AG04450 (cell line): ENCODE measurements around the gene NAGA. TPM values are rescaled to one million over a fixed set of nuclear protein-coding genes. Genes with fewer than 3 reads are reported as not detected.

ENCODE experiments used
- CTCF ChIA-PET: fragments of 300-600, 350-600 bp; formaldehyde crosslinking; extraction: SDS; loops from one replicate; lab custom pipeline; 2022; ENCODE audit warnings: antibody characterized with exemption, inconsistent platforms; lab: Charles Lee
- POLR2A ChIA-PET: fragments of 350-600 bp; formaldehyde crosslinking; extraction: SDS; loops from one replicate; lab custom pipeline; 2021; ENCODE audit warnings: antibody characterized with exemption, inconsistent platforms; lab: Yijun Ruan, JAX
- DNase-seq: peaks from one replicate; pipeline ENCODE4 v3.0.0-alpha.2; 2011; ENCODE audit warnings: low read depth, low spot score
- H3K27ac ChIP-seq: one replicate; pipeline ENCODE4 v1.5.1; 2012; ENCODE audit warnings: low read depth, low read length, control low read depth
- H3K27me3 ChIP-seq: one replicate; pipeline ENCODE4 v1.6.0; 2012; ENCODE audit warnings: low read length; ENCODE audit not compliant: control insufficient read depth, insufficient read depth
- H3K4me3 ChIP-seq: 2 replicates; pipeline ENCODE4 v1.5.1; 2011; ENCODE audit warnings: mild to moderate bottlenecking, low read depth, low read length, control low read depth
- H3K9me3 ChIP-seq: 2 replicates; pipeline ENCODE4 v1.5.1; 2012; ENCODE audit warnings: low read length; ENCODE audit not compliant: control insufficient read depth, insufficient read depth
- CTCF ChIP-seq: IDR thresholded peaks from 2 replicates; pipeline ENCODE4 v1.5.1; 2011; ENCODE audit warnings: low read depth, low read length, control low read depth, inconsistent platforms
- polyA plus RNA-seq: library from polyadenylated mRNA; depleted of rRNA; stranded (reverse); fragments of >200 nt; gene quantifications from 2 replicates; pipeline ENCODE4 v1.2.3, GENCODE V29; 2011

Gene NAGA
- polyA plus RNA-seq, 1 experiment: 35.2 TPM

GRCh38 chr22:42069801-42070516 lies 653 bp downstream of the NAGA start:
- H3K27ac ChIP-seq: peak overlapping the region; percentile 75

GRCh38 chr22:42068291-42068690 lies 2.3 kb downstream of the NAGA start:
- TF ChIP-seq CTCF: no peak
- Histone ChIP-seq H3K27ac (no peak overlapping the region), H3K27me3 (no peaks in the 10 kb centered on the region), H3K4me3 (no peak overlapping the region), H3K9me3 (no peaks in the 10 kb centered on the region)
- POLR2A ChIA-PET: no interaction called here
- no peak for DNase-seq
- CTCF ChIA-PET: no interaction called here

More at GRCh38 chr22:42069801-42070516, 653 bp downstream of the NAGA start:
- ChIA-PET CTCF (interaction anchor here (1.0 to 1.4 kb wide), 4 partner anchors 9 to 374 kb away, joined by 3 read pairs; partner anchors contain the start of gene SMDT1), POLR2A (interaction anchor here (0.9 kb wide), 1 partner anchor 102 kb away, joined by 3 read pairs; no protein-coding TSS in a partner anchor)
- no peaks in the 10 kb centered on the region; the same call in 1 of the 2 replicates for H3K9me3 ChIP-seq
- no peak for DNase-seq
- no peak for TF ChIP-seq CTCF
- no peaks in the 10 kb centered on the region for H3K27me3 ChIP-seq
- H3K4me3 ChIP-seq: peak overlapping the region; percentile 70

- Histone ChIP-seq H3K27me3 (no peaks in the 10 kb centered on the region), H3K9me3 (no peaks in the 10 kb centered on the region), H3K27ac (no peak overlapping the region), H3K4me3 (no peak overlapping the region)
- CTCF ChIA-PET: no interaction called here
- TF ChIP-seq CTCF: no peak
- POLR2A ChIA-PET: no interaction called here
- no peak for DNase-seq
Observed at GRCh38 chr22:42067671-42068251, 2.9 kb downstream of the NAGA start.

GRCh38 chr22:42066937-42067336 lies 3.7 kb downstream of the NAGA start:
- DNase-seq: no peak
- Histone ChIP-seq H3K9me3 (no peaks in the 10 kb centered on the region), H3K27me3 (no peaks in the 10 kb centered on the region), H3K27ac (no peak overlapping the region), H3K4me3 (no peak overlapping the region)
- ChIA-PET POLR2A (no interaction called here), CTCF (no interaction called here)
- TF ChIP-seq CTCF: no peak

GRCh38 chr22:42066126-42066761 lies 4.4 kb downstream of the NAGA start:
- Histone ChIP-seq H3K27me3 (no peaks in the 10 kb centered on the region), H3K4me3 (no peak overlapping the region), H3K9me3 (no peaks in the 10 kb centered on the region), H3K27ac (no peak overlapping the region)
- ChIA-PET POLR2A (no interaction called here), CTCF (no interaction called here)
- no peak for DNase-seq
- TF ChIP-seq CTCF: no peak
